GM12875 (cell line): ENCODE results near the gene FBXL7.

Experiments used
- H3K4me3 ChIP-seq: one replicate; pipeline ENCODE4 v1.5.1; 2011; ENCODE audit warnings: low read depth, low read length, control low read depth
- CTCF ChIP-seq: IDR thresholded peaks from 2 replicates; pipeline ENCODE4 v1.5.1; 2011; ENCODE audit warnings: low read depth, mild to moderate bottlenecking, control low read depth, inconsistent platforms, low read length, moderate library complexity, borderline replicate concordance; ENCODE audit not compliant: insufficient read depth

The FBXL7 gene

GRCh38 chr5:15564523-15564922, 64.5 kb downstream of the FBXL7 start:
- no peak overlapping the region for H3K4me3 ChIP-seq
- no peak for TF ChIP-seq CTCF

DNA sequence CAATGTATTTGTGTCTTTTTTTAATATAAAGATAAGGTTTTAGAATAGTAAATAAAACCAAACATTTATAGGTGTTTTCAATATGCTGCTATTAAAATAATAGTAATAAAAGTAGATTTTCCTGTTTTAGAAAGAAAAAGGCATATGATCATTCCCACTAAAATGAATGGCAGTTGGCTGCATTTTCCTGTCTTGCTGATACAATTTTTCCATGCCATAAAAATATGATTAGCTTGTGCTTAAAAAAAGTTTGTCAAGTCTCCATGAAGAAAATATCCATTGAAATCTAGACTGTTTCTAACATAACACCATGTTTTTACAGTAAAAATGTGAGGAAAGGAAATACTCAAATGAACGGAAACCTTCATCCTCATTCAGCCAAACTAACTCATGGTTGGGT, 65.0 kb downstream of the FBXL7 start:
- no peak overlapping the region for H3K4me3 ChIP-seq
- no peak for TF ChIP-seq CTCF

DNA sequence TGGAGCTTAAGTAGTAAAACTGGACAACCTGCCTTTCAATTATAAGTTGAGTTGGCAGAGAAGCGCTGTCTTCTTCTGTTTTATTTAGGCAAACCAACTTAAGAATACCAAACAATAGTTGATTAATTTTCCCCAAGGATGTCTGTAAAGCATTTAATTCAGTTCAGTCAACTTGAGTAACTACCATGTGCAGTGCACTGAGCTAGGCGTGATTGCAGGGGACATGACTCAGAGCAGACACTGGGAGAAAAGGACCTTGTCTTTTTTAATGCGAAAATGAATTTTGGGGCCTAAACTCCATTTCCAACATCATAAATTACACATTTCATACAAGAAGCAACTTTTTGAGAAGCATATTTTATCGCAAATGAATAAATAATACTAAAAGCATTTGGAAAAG, 66.3 kb downstream of the FBXL7 start:
- TF ChIP-seq CTCF: no peak
- H3K4me3 ChIP-seq: no peak overlapping the region

DNA sequence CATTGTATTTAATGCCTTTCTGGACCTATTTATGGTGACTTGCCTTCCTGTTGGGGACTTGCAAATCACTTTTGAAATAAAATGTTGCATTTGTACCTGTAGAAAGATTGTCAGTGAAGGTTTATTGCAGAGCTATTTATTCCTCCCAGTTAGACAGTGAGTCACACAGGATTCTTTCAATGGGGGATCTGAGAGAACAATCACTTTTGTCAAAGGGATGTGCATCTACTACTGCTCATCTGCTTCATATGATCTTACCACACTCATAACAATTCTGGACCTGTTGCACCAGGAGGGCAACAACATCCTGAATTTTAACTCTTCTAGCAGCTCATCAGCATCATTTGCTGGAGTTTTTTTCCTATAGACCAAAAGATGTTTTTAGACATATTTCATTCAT, 66.8 kb downstream of the FBXL7 start:
- TF ChIP-seq CTCF: no peak
- no peak overlapping the region for H3K4me3 ChIP-seq

GRCh38 chr5:15570491-15570890, 70.5 kb downstream of the FBXL7 start:
- no peak for TF ChIP-seq CTCF
- H3K4me3 ChIP-seq: no peak overlapping the region

GRCh38 chr5:15571081-15571480, 71.1 kb downstream of the FBXL7 start:
- H3K4me3 ChIP-seq: no peak overlapping the region
- no peak for TF ChIP-seq CTCF

- no peak overlapping the region for H3K4me3 ChIP-seq
- no peak for TF ChIP-seq CTCF
Measured at GRCh38 chr5:15571618-15572017, 71.6 kb downstream of the FBXL7 start.
